A549 (cell line): Measurements from ENCODE around the gene CDC5L.

Experiments
- CHD4 ChIP-seq: fragments of 200-600 bp; sonication (generic); IDR thresholded peaks from 2 replicates; pipeline ENCODE4 v1.6.1; 2016; ENCODE audit warnings: antibody characterized with exemption, mild to moderate bottlenecking, borderline replicate concordance
- CTCF ChIP-seq: fragments of >200 bp; sonication (Bioruptor Twin); formaldehyde crosslinking; IDR thresholded peaks from 3 replicates; pipeline ENCODE4 v1.5.1; 2016
- ESRRA ChIP-seq: fragments of 150-350 bp; IDR thresholded peaks from 2 replicates; pipeline ENCODE4 v1.6.1; 2014; ENCODE audit warnings: mild to moderate bottlenecking, low read length, borderline replicate concordance
- FOSB ChIP-seq: fragments of 250-450 bp; sonication (Bioruptor Pico); IDR thresholded peaks from 2 replicates; pipeline ENCODE4 v1.5.0; 2020; ENCODE audit warnings: mild to moderate bottlenecking, moderate library complexity
- HMGXB4 ChIP-seq: fragments of 250-450 bp; sonication (Bioruptor Pico); IDR thresholded peaks from 2 replicates; pipeline ENCODE4 v1.5.0; 2021; ENCODE audit warnings: mild to moderate bottlenecking, moderate library complexity, borderline replicate concordance
- JUN ChIP-seq, 2 experiments: fragments of >200 bp; sonication (Bioruptor Twin); formaldehyde crosslinking; IDR thresholded peaks; 2 replicates in 1 of 2; 3 replicates in 1 of 2; pipeline ENCODE4 v1.6.1; 2016 to 2017
- KDM5A ChIP-seq: fragments of 200-600 bp; sonication (generic); IDR thresholded peaks from 2 replicates; pipeline ENCODE4 v1.6.1; 2016; ENCODE audit warnings: antibody characterized with exemption, mild to moderate bottlenecking
- NPAS2 ChIP-seq: fragments of 250-450 bp; sonication (Bioruptor Pico); IDR thresholded peaks from 2 replicates; pipeline ENCODE4 v1.8.0; 2022; ENCODE audit warnings: mild to moderate bottlenecking, moderate library complexity, borderline replicate concordance
- PHF8 ChIP-seq: fragments of 200-600 bp; sonication (generic); IDR thresholded peaks from 2 replicates; pipeline ENCODE4 v1.6.1; 2016; ENCODE audit warnings: low read depth, mild to moderate bottlenecking, antibody characterized with exemption, moderate library complexity, borderline replicate concordance
- POLR2A ChIP-seq: IDR thresholded peaks from 2 replicates; pipeline ENCODE4 v1.6.1; 2012; ENCODE audit warnings: mild to moderate bottlenecking, low read length
- REST ChIP-seq: fragments of 200-600 bp; sonication (generic); IDR thresholded peaks from 2 replicates; pipeline ENCODE4 v1.6.1; 2016; ENCODE audit warnings: antibody characterized with exemption, mild to moderate bottlenecking, moderate library complexity
- USF2 ChIP-seq: fragments of 450-650 bp; IDR thresholded peaks from 2 replicates; pipeline ENCODE4 v1.6.1; 2014; ENCODE audit warnings: antibody characterized with exemption
- ZFP36 ChIP-seq: fragments of 450-650 bp; IDR thresholded peaks from 2 replicates; pipeline ENCODE4 v1.6.1; 2014; ENCODE audit warnings: borderline replicate concordance; ENCODE audit not compliant: partially characterized antibody

- TF ChIP-seq CTCF (no peak), USF2 (no peak), PHF8 (no peak), HMGXB4 (CRISPR knock-in tag) (no peak), NPAS2 (CRISPR knock-in tag) (no peak), CHD4 (no peak), POLR2A (no peak), ESRRA (no peak), ZFP36 (no peak), KDM5A (no peak), FOSB (CRISPR knock-in tag) (no peak), JUN (IDR thresholded peaks at IDR 0.05) (no peak), REST (no peak)
Observed at GRCh38 chr6:44496665-44497369, 109.3 kb downstream of the CDC5L start.
